CD4-positive, CD25-positive, alpha-beta regulatory T cell (primary cell): Measurements from ENCODE around the gene HOXB3. TPM values are rescaled to one million over a fixed set of nuclear protein-coding genes. Genes with fewer than 3 reads are reported as not detected.

Experiments
- ATAC-seq, 2 donors: fragments of 150-1000 bp; cut with Tn5 transposase; one replicate each; pipeline ENCODE4 v1.10.0; 2021; ENCODE audit warnings: low read depth in 2 of 2, moderate number of reproducible peaks in 2 of 2, moderate library complexity in 1 of 2
- DNase-seq, 3 donors: peaks; one replicate each; pipeline versions ENCODE4 v3.0.0 to v3.0.0-alpha.2; 2012 to 2022; ENCODE audit warnings: mixed read lengths in 1 of 3
- H3K27ac ChIP-seq: one replicate; pipeline ENCODE4 v1.7.0; 2013; ENCODE audit warnings: mild to moderate bottlenecking, low read length; ENCODE audit not compliant: insufficient read depth, poor library complexity, severe bottlenecking
- H3K27me3 ChIP-seq: one replicate; pipeline ENCODE4 v1.7.0; 2013; ENCODE audit warnings: low read length; ENCODE audit not compliant: control insufficient read depth, insufficient read depth
- H3K36me3 ChIP-seq: one replicate; pipeline ENCODE4 v1.7.0; 2013; ENCODE audit warnings: mild to moderate bottlenecking, low read length, moderate library complexity; ENCODE audit not compliant: control insufficient read depth, insufficient read depth
- H3K4me1 ChIP-seq: 2 replicates; pipeline ENCODE4 v1.7.0; 2013; ENCODE audit warnings: mild to moderate bottlenecking, low read length; ENCODE audit not compliant: insufficient read depth, control insufficient read depth, poor library complexity, severe bottlenecking
- H3K4me3 ChIP-seq: one replicate; pipeline ENCODE4 v1.7.0; 2013; ENCODE audit warnings: low read depth, mild to moderate bottlenecking, low read length, moderate library complexity
- H3K9me3 ChIP-seq, 2 experiments: 1 replicate in 1 of 2; 2 replicates in 1 of 2; pipeline ENCODE4 v1.7.0; 2013; ENCODE audit warnings: low read length in 2 of 2, mild to moderate bottlenecking in 1 of 2, moderate library complexity in 1 of 2; ENCODE audit not compliant: control insufficient read depth in 2 of 2
- H3K27ac Mint-ChIP-seq, 3 donors: one replicate each; pipeline ENCODE4 v1.8.0; 2020 to 2022; ENCODE audit warnings: mild to moderate bottlenecking in 3 of 3, mixed read lengths in 3 of 3, moderate library complexity in 2 of 3
- H3K27me3 Mint-ChIP-seq: one replicate; pipeline ENCODE4 v1.8.0; 2022; ENCODE audit warnings: mild to moderate bottlenecking, mixed read lengths
- H3K36me3 Mint-ChIP-seq: one replicate; pipeline ENCODE4 v1.8.0; 2020; ENCODE audit warnings: mixed read lengths
- H3K4me1 Mint-ChIP-seq, 4 donors: one replicate each; pipeline ENCODE4 v1.8.0; 2020 to 2022; ENCODE audit warnings: mixed read lengths in 4 of 4, mild to moderate bottlenecking in 1 of 4
- H3K4me3 Mint-ChIP-seq, 4 donors: one replicate each; pipeline ENCODE4 v1.8.0; 2020 to 2022; ENCODE audit warnings: mild to moderate bottlenecking in 4 of 4, mixed read lengths in 4 of 4, moderate library complexity in 3 of 4
- H3K9me3 Mint-ChIP-seq, 7 donors: one replicate each; pipeline ENCODE4 v1.8.0; 2020 to 2022; ENCODE audit warnings: mixed read lengths in 7 of 7, mild to moderate bottlenecking in 3 of 7, moderate library complexity in 2 of 7
- polyA plus RNA-seq, 4 donors: library from polyadenylated mRNA; unstranded; fragments of 300-500 nt; fragmentation: Illumina TruSeq; gene quantifications; one replicate each; pipeline ENCODE4 v1.2.3, GENCODE V29; 2021
- total RNA-seq: library from RNA; stranded (reverse); gene quantifications from one replicate; pipeline ENCODE4 v1.2.3, GENCODE V29; 2022

The HOXB3 gene
- total and polyA plus RNA-seq, 5 donors from 2014 or later, result 0.05 to 8.1 (median 0.16) TPM; not detected in 2

DNA sequence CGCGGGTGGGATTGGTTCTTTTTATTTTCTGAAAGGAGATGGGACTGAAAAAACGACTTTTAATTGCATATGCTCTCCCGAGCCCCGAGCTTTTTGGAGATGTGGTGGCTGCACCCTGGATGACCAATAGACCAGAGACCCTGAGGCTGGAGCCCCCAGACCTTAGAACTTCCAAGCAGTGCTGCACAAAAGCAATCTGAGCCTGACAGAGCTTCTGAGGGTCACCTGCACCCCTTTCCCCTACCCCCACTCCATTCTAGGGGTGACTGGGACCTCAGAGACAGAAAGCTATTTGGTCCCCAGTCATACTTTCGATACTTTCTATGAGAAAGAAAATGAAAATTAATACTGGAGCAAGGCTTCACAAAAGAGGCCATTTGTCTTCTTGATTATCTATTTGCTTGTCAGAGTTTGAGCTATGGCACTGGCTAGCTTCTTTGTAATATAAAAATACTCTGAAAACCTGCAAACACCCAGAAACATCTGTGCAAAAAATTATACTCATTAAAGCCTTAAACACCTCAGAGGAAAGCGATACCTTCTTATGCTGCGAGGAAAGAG, 15.5 kb downstream of the HOXB3 start:
- ATAC-seq (no peak), DNase-seq (no peak)
- Histone ChIP-seq H3K27me3 (peaks cover 7% of the 10 kb centered on the region), H3K36me3 (no peaks in the 10 kb centered on the region), H3K4me3 (no peak overlapping the region), H3K9me3 (no peaks in the 10 kb centered on the region), H3K4me1 (peaks cover 30% of the 10 kb centered on the region), H3K27ac (no peak overlapping the region)
- Mint-ChIP-seq H3K4me3 (peak overlapping the region in 1 of 4 donors; percentile 66), H3K4me1 (peaks cover 6 to 30% (median 20%) of the 10 kb centered on the region in 4 donors), H3K27me3 (peaks cover 34% of the 10 kb centered on the region), H3K27ac (peak overlapping the region in 1 of 3 donors; percentile 13), H3K36me3 (peaks cover 3% of the 10 kb centered on the region), H3K9me3 (no peaks in the 10 kb centered on the region)

DNA sequence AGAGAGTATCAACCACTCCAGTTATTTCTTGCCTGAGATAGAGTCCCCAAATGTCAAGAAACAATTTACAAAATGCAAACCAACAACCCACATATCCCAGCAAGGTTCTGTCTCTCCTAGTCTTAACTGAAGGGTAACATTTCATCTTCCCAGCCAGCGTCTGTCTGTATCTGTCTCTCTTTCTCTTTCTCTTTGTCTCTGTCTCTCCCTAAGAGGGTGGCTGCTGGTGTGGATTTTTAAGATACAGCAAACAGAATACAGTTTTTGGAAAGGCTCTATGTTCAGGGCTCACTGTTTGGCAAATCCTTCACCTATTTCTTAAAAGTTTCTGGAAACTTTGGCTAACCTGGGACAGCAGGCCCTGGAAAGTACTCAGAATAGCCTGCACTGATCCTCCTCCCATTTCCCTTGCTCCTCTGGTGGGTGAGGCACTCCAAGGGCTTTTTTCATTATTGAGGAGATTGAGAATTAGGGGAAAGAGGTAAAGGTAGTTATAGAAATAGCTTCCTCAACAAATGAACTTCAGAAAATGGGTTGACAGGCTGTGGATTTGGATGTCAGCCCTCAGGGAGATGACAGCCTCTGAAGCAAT, 18.1 kb downstream of the HOXB3 start:
- Histone ChIP-seq H3K4me3 (no peak overlapping the region), H3K36me3 (no peaks in the 10 kb centered on the region), H3K27ac (no peak overlapping the region), H3K27me3 (peaks cover 2% of the 10 kb centered on the region), H3K9me3 (no peaks in the 10 kb centered on the region), H3K4me1 (peaks cover 11% of the 10 kb centered on the region)
- ATAC-seq, result no peak
- Mint-ChIP-seq H3K27ac (no peak overlapping the region), H3K36me3 (peaks cover 8% of the 10 kb centered on the region), H3K9me3 (no peaks in the 10 kb centered on the region), H3K27me3 (peaks cover 19% of the 10 kb centered on the region), H3K4me1 (peaks cover 0 to 17% (median 12%) of the 10 kb centered on the region in 4 donors), H3K4me3 (no peak overlapping the region)
- no peak for DNase-seq

DNA sequence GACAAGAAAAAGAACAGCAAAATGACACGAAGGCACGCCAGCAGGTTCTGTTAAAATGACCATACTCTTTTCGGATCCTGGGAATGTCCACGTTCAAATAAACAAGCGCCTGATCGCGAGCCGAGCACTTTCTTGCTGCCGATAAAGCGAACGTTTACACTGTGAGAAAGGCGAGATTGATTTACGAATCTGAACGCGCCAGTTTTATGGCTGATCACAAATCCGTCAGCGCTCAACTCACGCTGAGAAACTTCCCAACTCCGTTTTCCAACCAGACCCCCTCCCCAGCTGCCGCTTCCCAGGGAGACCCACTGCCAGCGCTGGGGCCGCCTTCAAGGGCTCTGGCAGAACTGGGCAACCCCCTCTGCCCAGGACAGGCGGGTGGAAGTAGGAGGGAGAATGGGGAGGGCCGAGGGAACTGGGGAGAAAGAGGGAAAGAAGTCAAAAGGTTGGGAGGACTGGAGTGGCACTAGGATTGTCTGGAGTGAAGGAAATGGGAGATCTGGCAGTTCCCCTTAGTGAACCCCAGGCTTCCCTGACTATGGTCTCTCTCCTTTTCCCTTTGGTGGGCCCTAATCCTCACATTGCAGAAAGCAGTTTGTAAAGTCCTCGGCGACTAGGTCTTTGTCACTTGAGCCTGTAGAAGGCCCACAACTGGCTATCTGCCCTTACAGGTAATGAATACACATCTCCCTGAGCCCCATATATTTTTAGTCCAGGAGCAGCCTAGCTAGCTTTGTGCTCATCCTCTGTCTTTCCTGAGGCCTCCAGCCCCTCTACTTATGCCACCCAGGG, 18.8 kb downstream of the HOXB3 start:
- Mint-ChIP-seq H3K4me3 (no peak overlapping the region), H3K27me3 (peaks cover 19% of the 10 kb centered on the region), H3K36me3 (peaks cover 8% of the 10 kb centered on the region), H3K27ac (no peak overlapping the region), H3K9me3 (no peaks in the 10 kb centered on the region), H3K4me1 (peaks cover 0 to 16% (median 10%) of the 10 kb centered on the region in 4 donors)
- ATAC-seq (no peak), DNase-seq (no peak)
- Histone ChIP-seq H3K4me1 (peaks cover 6% of the 10 kb centered on the region), H3K27me3 (peaks cover 2% of the 10 kb centered on the region), H3K4me3 (no peak overlapping the region), H3K9me3 (no peaks in the 10 kb centered on the region), H3K27ac (no peak overlapping the region), H3K36me3 (no peaks in the 10 kb centered on the region)

DNA sequence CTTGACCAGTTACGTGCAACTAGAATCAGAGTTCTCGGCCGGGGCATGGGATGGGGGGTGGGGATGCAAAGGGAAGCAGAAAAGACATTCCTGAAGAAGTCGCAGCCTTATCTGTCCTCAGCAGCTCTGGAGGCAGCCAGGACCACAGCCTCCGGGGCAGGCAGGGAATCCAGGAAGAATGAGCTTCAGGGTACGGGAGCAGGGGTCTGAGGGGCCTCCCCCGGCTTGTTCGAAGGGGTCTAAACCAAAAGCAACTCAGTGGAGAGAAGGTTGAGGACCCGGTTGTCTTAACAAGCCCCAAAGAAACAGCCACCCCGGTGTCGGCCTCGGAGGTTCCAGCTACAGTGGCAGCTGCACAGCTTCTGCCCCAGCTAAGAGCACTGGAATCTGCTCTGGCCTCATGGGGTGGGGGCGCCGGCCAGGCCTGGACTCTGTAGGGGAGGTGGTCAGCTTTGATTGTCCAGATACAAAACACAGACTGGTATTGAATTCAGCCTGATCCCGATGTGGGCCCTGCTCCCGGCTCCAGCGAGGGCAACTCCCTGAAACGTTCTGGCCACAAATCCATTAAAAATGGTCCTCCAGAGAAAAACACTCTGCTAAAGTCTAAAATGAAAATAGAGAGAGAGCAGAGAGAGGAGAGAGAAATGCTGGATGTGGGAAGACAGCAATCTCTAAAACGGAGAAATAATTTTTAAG, 19.6 kb downstream of the HOXB3 start:
- no peak for DNase-seq
- Mint-ChIP-seq H3K27ac (no peak overlapping the region), H3K9me3 (no peaks in the 10 kb centered on the region), H3K27me3 (peaks cover 19% of the 10 kb centered on the region), H3K4me1 (peaks cover 0 to 10% (median 7%) of the 10 kb centered on the region in 4 donors), H3K36me3 (peaks cover 8% of the 10 kb centered on the region), H3K4me3 (no peak overlapping the region)
- Histone ChIP-seq H3K27me3 (peaks cover 5% of the 10 kb centered on the region), H3K9me3 (no peaks in the 10 kb centered on the region), H3K36me3 (no peaks in the 10 kb centered on the region), H3K27ac (no peak overlapping the region), H3K4me3 (no peak overlapping the region), H3K4me1 (no peaks in the 10 kb centered on the region)
- no peak for ATAC-seq

DNA sequence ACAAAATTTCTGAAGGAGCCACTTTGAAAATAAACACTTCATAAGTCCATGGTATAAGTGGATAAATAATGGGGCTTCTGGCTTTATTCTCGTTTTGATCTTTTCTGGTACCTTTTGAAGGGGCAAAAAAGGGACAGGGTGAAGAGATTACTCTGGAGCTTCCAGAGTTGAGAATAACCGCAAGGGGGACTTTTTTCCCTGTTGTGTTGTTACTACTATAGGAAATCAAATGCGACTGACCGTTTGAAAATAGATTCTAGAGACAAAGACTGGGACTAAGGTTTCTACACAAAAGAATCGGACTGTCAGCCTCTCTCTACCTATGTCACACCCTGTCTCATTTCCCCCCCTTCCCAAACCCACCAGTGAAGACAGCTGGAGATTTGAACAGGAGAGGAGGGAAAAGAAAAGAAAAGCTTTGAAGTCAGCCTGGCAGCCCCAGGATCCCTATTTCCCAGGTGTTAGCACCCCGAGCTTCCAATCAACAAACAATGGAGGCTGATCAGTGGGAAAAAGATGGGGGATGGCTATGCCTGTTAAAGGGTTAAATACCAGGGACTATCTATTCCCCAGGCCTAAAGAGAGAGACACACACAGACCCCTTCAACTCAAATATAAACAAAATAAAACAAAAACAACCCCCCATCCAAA, 20.2 kb downstream of the HOXB3 start:
- DNase-seq (no peak), ATAC-seq (no peak)
- H3K4me3 ChIP-seq, result no peak overlapping the region
- H3K9me3 Mint-ChIP-seq, result no peaks in the 10 kb centered on the region
- H3K36me3 ChIP-seq, result no peaks in the 10 kb centered on the region
- no peaks in the 10 kb centered on the region for H3K4me1 ChIP-seq
- H3K9me3 ChIP-seq, result no peaks in the 10 kb centered on the region
- peaks cover 0 to 9% (median 7%) of the 10 kb centered on the region in 4 donors for H3K4me1 Mint-ChIP-seq
- H3K27me3 ChIP-seq, result peaks cover 6% of the 10 kb centered on the region
- no peak overlapping the region for H3K27ac Mint-ChIP-seq
- no peak overlapping the region for H3K27ac ChIP-seq
- H3K36me3 Mint-ChIP-seq, result peaks cover 8% of the 10 kb centered on the region
- peaks cover 19% of the 10 kb centered on the region for H3K27me3 Mint-ChIP-seq
- no peak overlapping the region for H3K4me3 Mint-ChIP-seq

DNA sequence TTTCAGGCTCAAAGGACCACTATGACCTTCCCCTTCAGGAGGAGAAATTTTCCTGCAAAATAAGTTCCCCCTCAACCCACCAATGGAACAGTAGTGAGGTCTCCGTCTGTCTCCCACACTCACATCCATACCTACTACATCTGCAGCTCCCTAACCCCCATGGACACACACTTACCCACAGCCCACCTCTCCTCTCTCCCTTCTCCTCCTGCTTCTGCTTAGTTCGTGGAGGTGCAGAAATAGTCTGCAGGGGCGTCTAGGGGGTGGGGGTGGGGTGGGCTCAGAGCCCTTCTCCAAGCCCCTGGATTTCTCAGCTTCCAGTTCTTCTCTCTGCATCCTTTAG, 20.8 kb downstream of the HOXB3 start:
- H3K36me3 Mint-ChIP-seq, result peaks cover 8% of the 10 kb centered on the region
- Histone ChIP-seq H3K4me1 (no peaks in the 10 kb centered on the region), H3K27ac (no peak overlapping the region), H3K9me3 (no peaks in the 10 kb centered on the region), H3K36me3 (no peaks in the 10 kb centered on the region), H3K4me3 (no peak overlapping the region), H3K27me3 (peaks cover 6% of the 10 kb centered on the region)
- H3K27me3 Mint-ChIP-seq, result peaks cover 16% of the 10 kb centered on the region
- no peak overlapping the region for H3K27ac Mint-ChIP-seq
- DNase-seq, result no peak
- no peak for ATAC-seq
- H3K4me3 Mint-ChIP-seq, result no peak overlapping the region
- peaks cover 0 to 10% (median 7%) of the 10 kb centered on the region in 4 donors for H3K4me1 Mint-ChIP-seq
- H3K9me3 Mint-ChIP-seq, result no peaks in the 10 kb centered on the region

DNA sequence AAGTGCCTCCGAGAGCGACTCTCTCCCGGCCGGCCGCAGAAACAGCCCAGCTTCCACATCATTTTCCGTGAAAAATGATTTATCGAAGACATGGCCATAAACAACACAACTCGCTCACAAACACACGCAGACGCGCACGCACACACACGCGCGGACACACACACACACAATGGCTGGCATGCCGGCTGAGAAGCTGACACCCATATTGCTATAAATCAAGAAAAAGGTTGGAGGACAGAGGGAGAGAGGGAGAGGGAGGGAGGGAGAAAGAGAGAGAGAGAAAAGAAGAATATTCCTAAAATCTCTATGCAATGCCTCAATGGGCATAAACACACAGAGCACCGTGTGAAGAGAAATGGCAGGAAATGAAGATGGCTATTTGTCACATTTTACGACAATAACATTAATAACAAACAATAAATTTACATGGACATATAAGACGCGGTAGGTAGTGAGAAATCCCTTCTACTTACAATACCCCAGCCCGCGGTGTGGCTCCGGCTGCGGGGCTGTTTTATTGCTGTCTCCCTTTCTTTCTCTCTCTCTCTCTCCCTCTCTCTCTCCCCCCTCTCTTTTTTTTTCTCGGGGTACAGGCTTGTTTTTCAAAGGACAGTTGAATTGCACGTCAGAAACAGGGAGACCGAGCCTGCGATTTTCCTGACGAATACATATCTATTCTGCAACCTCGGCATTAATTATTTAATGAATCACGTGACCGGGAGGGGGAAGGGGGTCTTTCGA, 21.4 kb downstream of the HOXB3 start:
- Histone ChIP-seq H3K27me3 (peaks cover 6% of the 10 kb centered on the region), H3K27ac (no peak overlapping the region), H3K4me3 (no peak overlapping the region), H3K4me1 (no peaks in the 10 kb centered on the region), H3K36me3 (no peaks in the 10 kb centered on the region), H3K9me3 (no peaks in the 10 kb centered on the region)
- ATAC-seq, result no peak
- no peak for DNase-seq
- Mint-ChIP-seq H3K9me3 (no peaks in the 10 kb centered on the region), H3K4me3 (peak overlapping the region in 3 of 4 donors; percentile 1 to 19 (median 10)), H3K27me3 (peaks cover 18% of the 10 kb centered on the region), H3K36me3 (peaks cover 8% of the 10 kb centered on the region), H3K4me1 (peaks cover 0 to 10% (median 7%) of the 10 kb centered on the region in 4 donors), H3K27ac (peak overlapping the region in 2 of 3 donors; percentile 55 to 61)
